Stomach (tissue), 9 donors: ENCODE measurements around the gene GBP1. TPM values are rescaled to one million over a fixed set of nuclear protein-coding genes. Genes with fewer than 3 reads are reported as not detected.
"Not testable (repeated sequence)": the region's sequence is repeated elsewhere in the genome, so short reads cannot be mapped to it uniquely, and the experiment has no call there.

Experiments
- DNase-seq, 2 donors: peaks; one replicate each; pipeline versions ENCODE4 v3.0.0 to v3.0.0-alpha.2; 2013 to 2019
- H3K27ac ChIP-seq, 5 donors: fragments of 200-600 bp in 4 of 5; sonication (generic) in 4 of 5; one replicate each; pipeline ENCODE4 v1.5.1; 2013 to 2019; ENCODE audit warnings: mild to moderate bottlenecking in 1 of 5, moderate library complexity in 1 of 5
- H3K27me3 ChIP-seq, 3 donors: fragments of 200-600 bp; sonication (generic); one replicate each; pipeline ENCODE4 v1.5.1; 2017 to 2019; ENCODE audit warnings: mixed run types in 1 of 3
- H3K36me3 ChIP-seq, 4 donors: fragments of 200-600 bp; sonication (generic); 1 replicate in 3 of 4; 2 replicates in 1 of 4; pipeline ENCODE4 v1.5.1; 2016 to 2019
- H3K4me1 ChIP-seq, 4 donors: fragments of 200-600 bp; sonication (generic); one replicate each; pipeline ENCODE4 v1.5.1; 2016 to 2019
- H3K4me3 ChIP-seq, 4 donors: fragments of 200-600 bp; sonication (generic) in 3 of 4; one replicate each; pipeline ENCODE4 v1.5.1; 2016 to 2019; ENCODE audit warnings: mild to moderate bottlenecking in 1 of 4
- H3K9me3 ChIP-seq, 4 donors: fragments of 200-600 bp; sonication (generic); one replicate each; pipeline ENCODE4 v1.5.1; 2016 to 2019
- CTCF ChIP-seq, 7 experiments: fragments of 450-650 bp in 4 of 7; fragments of 200-600 bp in 3 of 7; sonication (generic) in 3 of 7; IDR thresholded peaks; one replicate each; pipeline ENCODE4 v1.5.1; 2016 to 2019; ENCODE audit warnings: antibody characterized with exemption in 7 of 7, control low read depth in 2 of 7, mild to moderate bottlenecking in 1 of 7
- EP300 ChIP-seq: sonication (generic); formaldehyde crosslinking; IDR thresholded peaks from one replicate; pipeline ENCODE4 v1.6.1; 2017; ENCODE audit warnings: antibody characterized with exemption
- POLR2A ChIP-seq, 4 donors: fragments of 450-650 bp; IDR thresholded peaks; one replicate each; pipeline ENCODE4 v1.6.1; 2016; ENCODE audit warnings: antibody characterized with exemption in 4 of 4, control low read depth in 2 of 4, mild to moderate bottlenecking in 1 of 4, moderate library complexity in 1 of 4
- POLR2AphosphoS5 ChIP-seq, 3 donors: sonication (generic); formaldehyde crosslinking; IDR thresholded peaks; one replicate each; pipeline ENCODE4 v1.6.1; 2016; ENCODE audit warnings: antibody characterized with exemption in 3 of 3
- WGBS, 5 donors: extraction: QIAGEN DNeasy Blood & Tissue Kit in 3 of 5; methylation state at CpG; one replicate each; pipeline versions ENCODE4 v1.1.5 to v1.1.7; 2013 to 2018; 5-methylcytosine and 5-hydroxymethylcytosine counted together
- intact Hi-C: fragments of 100-400 bp; cut with DNase I; formaldehyde crosslinking; loops from one replicate; pipeline ENCODE4 v1.15.1; 2023; ENCODE audit warnings: low total_unique reads
- polyA plus RNA-seq, 3 donors: library from polyadenylated mRNA; stranded (reverse); fragments of 200-250 nt; gene quantifications; one replicate each; pipeline ENCODE4 v1.2.3, GENCODE V29; 2013
- small RNA-seq, 4 donors: library from RNA; depleted of rRNA; stranded (forward); fragments of <200 nt; gene quantifications; one replicate each; pipeline ENCODE3, GENCODE V24; 2016
- total RNA-seq, 5 donors: library from RNA; depleted of rRNA; stranded (reverse); fragments of >200 nt; gene quantifications; one replicate each; pipeline versions ENCODE4 v1.1.0 to v1.2.3, GENCODE V29; 2014 to 2016
- donor health status: healthy with polysubstance abuse.
- donor health status: Bipolar disorder and iron deficiency.
- donor health status: healthy.

GBP1 gene
- total and polyA plus RNA-seq, 8 donors = 5.9 to 43.5 (median 22.8) TPM

GRCh38 chr1:89022167-89022959, 42.6 kb downstream of the GBP1 start, which contains the start of gene GBP3:
TSS of gene GBP3 (minus strand) at chr1:89022866. CDS start at chr1:89020721, 2,145 bp downstream.
- Histone ChIP-seq H3K4me1 (peaks cover 0 to 51% (median 28%) of the 10 kb centered on the region in 4 donors), H3K9me3 (no peaks in the 10 kb centered on the region), H3K4me3 (peak within 1 kb of the TSS; percentile 37 to 56 (median 52)), H3K27me3 (no peaks in the 10 kb centered on the region), H3K36me3 (peaks cover 0 to 29% (median 16%) of the 10 kb centered on the region in 4 donors), H3K27ac (peak within 1 kb of the TSS; percentile 81 to 93 (median 90))
- no peak for TF ChIP-seq EP300
- no peak for TF ChIP-seq CTCF (IDR thresholded peaks at IDR 0.05)
- no peak for TF ChIP-seq POLR2A (IDR thresholded peaks at IDR 0.05)
- TF ChIP-seq POLR2AphosphoS5 (IDR thresholded peaks at IDR 0.05) = peak in 1 of 3 donors; percentile 31
- WGBS, 5 donors = 3 to 11% (median 5%) methylated on average over 5 of the region's 5 CpGs
- peak in 1 of 2 donors; percentile 72 for DNase-seq
- intact Hi-C loops = no loop called here

- DNase-seq, H3K27ac ChIP-seq, H3K4me3 ChIP-seq, H3K9me3 ChIP-seq, H3K27me3 ChIP-seq, intact Hi-C loops: not testable (repeated sequence)
- Histone ChIP-seq H3K4me1 (peaks cover 0 to 54% (median 29%) of the 10 kb centered on the region in 4 donors), H3K36me3 (peaks cover 5 to 65% (median 47%) of the 10 kb centered on the region in 4 donors)
- 22 to 56% (median 41%) methylated on average over 3 of the region's 3 CpGs for WGBS, 5 donors
These were observed 46.7 kb downstream of the GBP1 start for GRCh38 chr1:89018318-89018717.

- Histone ChIP-seq H3K4me3 (no peak overlapping the region), H3K36me3 (peaks cover 44 to 93% (median 87%) of the 10 kb centered on the region in 4 donors), H3K27ac (no peak overlapping the region), H3K9me3 (no peaks in the 10 kb centered on the region), H3K4me1 (no peaks in the 10 kb centered on the region), H3K27me3 (no peaks in the 10 kb centered on the region)
- no peak for DNase-seq
- TF ChIP-seq EP300 = no peak
- no peak for TF ChIP-seq CTCF (IDR thresholded peaks at IDR 0.05)
- no peak for TF ChIP-seq POLR2AphosphoS5 (IDR thresholded peaks at IDR 0.05)
- TF ChIP-seq POLR2A (IDR thresholded peaks at IDR 0.05) = no peak
- WGBS, 5 donors = 81 to 91% (median 90%) methylated on average over 4 of the region's 4 CpGs
- intact Hi-C loops = loop anchor here (10.0 kb wide), 1 partner anchor 356 kb away; the partner anchor contains the start of gene GBP6
These were observed 56.5 kb downstream of the GBP1 start for GRCh38 chr1:89008511-89008910.

GRCh38 chr1:89005286-89006151, 59.5 kb downstream of the GBP1 start:
- H3K9me3 ChIP-seq = no peaks in the 10 kb centered on the region
- no peaks in the 10 kb centered on the region for H3K27me3 ChIP-seq
- intact Hi-C loops = loop anchor here (10.0 kb wide), 1 partner anchor 359 kb away; the partner anchor contains the start of gene GBP6
- 71 to 87% (median 76%) methylated on average over 9 of the region's 9 CpGs for WGBS, 5 donors
- H3K27ac ChIP-seq = peak overlapping the region in 2 of 5 donors; percentile 21
- peaks cover 0 to 7% (median 2%) of the 10 kb centered on the region in 4 donors for H3K4me1 ChIP-seq
- H3K4me3 ChIP-seq = no peak overlapping the region
- no peak for TF ChIP-seq CTCF (IDR thresholded peaks at IDR 0.05)
- no peak for TF ChIP-seq POLR2A (IDR thresholded peaks at IDR 0.05)
- no peak for TF ChIP-seq POLR2AphosphoS5 (IDR thresholded peaks at IDR 0.05)
- no peak for TF ChIP-seq EP300
- H3K36me3 ChIP-seq = peaks cover 20 to 63% (median 57%) of the 10 kb centered on the region in 4 donors
- no peak for DNase-seq

Small RNAs within 50 kb of the gene (small RNA-seq; reads per million reads assigned to genes)
- 0 reads per million in 4 donors for gene RF00019

Other genes with a start within 250 kb of the GBP1 start
- 10 to 100 TPM; 30.4 to 67.7 (median 33.6) TPM for gene GTF2B, start 173.6 kb downstream of the GBP1 start, total RNA-seq
- 10 to 100 TPM; 21.8 to 40.9 (median 26.1) TPM for gene GTF2B, start 173.6 kb downstream of the GBP1 start, polyA plus RNA-seq
- gene KYAT3, start 72.6 kb downstream of the GBP1 start, total RNA-seq = 100 to 1,000 TPM in 1 of 5 donors, 10 to 100 TPM in 3, 1 to 10 TPM in 1; 7.2 to 112 (median 40.4) TPM
- gene KYAT3, start 72.6 kb downstream of the GBP1 start, polyA plus RNA-seq = 10 to 100 TPM; 20.3 to 32.1 (median 24.3) TPM
- 10 to 100 TPM in 4 of 5 donors, 1 to 10 TPM in 1; 8.1 to 28.6 (median 23.1) TPM for gene RBMXL1, start 72.6 kb downstream of the GBP1 start, total RNA-seq
- gene RBMXL1, start 72.6 kb downstream of the GBP1 start, polyA plus RNA-seq = 1 to 10 TPM; 4.3 to 6.9 (median 4.6) TPM
- gene GBP3, start 42.3 kb downstream of the GBP1 start, total RNA-seq = 10 to 100 TPM in 4 of 5 donors, 1 to 10 TPM in 1; 3.6 to 57.7 (median 22.0) TPM
- 10 to 100 TPM in 2 of 3 donors, 1 to 10 TPM in 1; 6.4 to 12.7 (median 10.0) TPM for gene GBP3, start 42.3 kb downstream of the GBP1 start, polyA plus RNA-seq
- 10 to 100 TPM; 21.0 to 74.2 (median 60.3) TPM for gene GBP2, start 60.9 kb upstream of the GBP1 start, total RNA-seq
- 100 to 1,000 TPM in 1 of 3 donors, 10 to 100 TPM in 2; 37.9 to 119 (median 66.0) TPM for gene GBP2, start 60.9 kb upstream of the GBP1 start, polyA plus RNA-seq
- not detected for gene GBP7, start 110.8 kb upstream of the GBP1 start, total RNA-seq
- not detected for gene GBP7, start 110.8 kb upstream of the GBP1 start, polyA plus RNA-seq
- gene GBP4, start 133.7 kb upstream of the GBP1 start, total RNA-seq = 10 to 100 TPM in 1 of 5 donors, 1 to 10 TPM in 4; 1.8 to 10.5 (median 7.2) TPM
- gene GBP4, start 133.7 kb upstream of the GBP1 start, polyA plus RNA-seq = 10 to 100 TPM in 2 of 3 donors, 1 to 10 TPM in 1; 4.7 to 17.1 (median 13.3) TPM
- gene GBP5, start 207.7 kb upstream of the GBP1 start, total RNA-seq = 10 to 100 TPM in 2 of 5 donors, 1 to 10 TPM in 1, not detected in 2; 1.3 to 28.6 (median 13.5) TPM
- 1 to 10 TPM in 2 of 3 donors, under 1 TPM in 1; 0.75 to 3.7 (median 1.1) TPM for gene GBP5, start 207.7 kb upstream of the GBP1 start, polyA plus RNA-seq